AG10803 (cell line): ENCODE data around the gene PPP1R12A.
"Not testable (repeated sequence)": the region's sequence is repeated elsewhere in the genome, so short reads cannot be mapped to it uniquely, and the experiment has no call there.

ENCODE experiments used
- DNase-seq: peaks from one replicate; pipeline ENCODE4 v3.0.0; 2010; ENCODE audit warnings: low read depth
- H3K4me3 ChIP-seq: 2 replicates; pipeline ENCODE4 v1.5.1; 2011; ENCODE audit warnings: mild to moderate bottlenecking, low read length, control low read depth
- CTCF ChIP-seq: conservative IDR thresholded peaks from 2 replicates; pipeline ENCODE4 v1.5.1; 2011; ENCODE audit warnings: mild to moderate bottlenecking, low read length, control low read depth, inconsistent platforms

Gene PPP1R12A

GRCh38 chr12:79935021-79935623 lies at the start of gene PPP1R12A:
Gene PPP1R12A, minus strand, starts transcription at chr12:79935097. Its CDS starts 166 bp downstream, at chr12:79934931.
- peak; percentile 97 for DNase-seq
- peak within 1 kb of the TSS; percentile 92 for H3K4me3 ChIP-seq
- peak; percentile 16 for TF ChIP-seq CTCF

- no peak overlapping the region for H3K4me3 ChIP-seq
- DNase-seq: peak; percentile 47
- TF ChIP-seq CTCF: no peak
Measured at GRCh38 chr12:79983986-79984620, 49.2 kb upstream of the PPP1R12A start.

- no peak overlapping the region for H3K4me3 ChIP-seq
- peak; percentile 97 for DNase-seq
- no peak for TF ChIP-seq CTCF
Measured at GRCh38 chr12:79983492-79983891, 48.6 kb upstream of the PPP1R12A start.

- no peak overlapping the region for H3K4me3 ChIP-seq
- TF ChIP-seq CTCF: no peak
- peak; percentile 17 for DNase-seq
Measured at GRCh38 chr12:79982086-79983062, 47.5 kb upstream of the PPP1R12A start.

GRCh38 chr12:79978692-79979091 lies 43.8 kb upstream of the PPP1R12A start:
- TF ChIP-seq CTCF: no peak
- DNase-seq: no peak
- H3K4me3 ChIP-seq: no peak overlapping the region

GRCh38 chr12:79977856-79978460 lies 43.1 kb upstream of the PPP1R12A start:
- DNase-seq: peak; percentile 80
- not testable (repeated sequence) for H3K4me3 ChIP-seq

- TF ChIP-seq CTCF: no peak
- no peak overlapping the region for H3K4me3 ChIP-seq
- no peak for DNase-seq
Measured at GRCh38 chr12:79975143-79975542, 40.2 kb upstream of the PPP1R12A start.
